Measurements from ENCODE around the gene ZNF488. TPM values are rescaled to one million over a fixed set of nuclear protein-coding genes. Genes with fewer than 3 reads are reported as not detected.
"Not testable (repeated sequence)": the region's sequence is repeated elsewhere in the genome, so short reads cannot be mapped to it uniquely, and the experiment has no call there.

ZNF488 gene
- total RNA-seq, 3 donors from 2014 or later: 0.47 to 1.6 (median 1.4) TPM

DNA sequence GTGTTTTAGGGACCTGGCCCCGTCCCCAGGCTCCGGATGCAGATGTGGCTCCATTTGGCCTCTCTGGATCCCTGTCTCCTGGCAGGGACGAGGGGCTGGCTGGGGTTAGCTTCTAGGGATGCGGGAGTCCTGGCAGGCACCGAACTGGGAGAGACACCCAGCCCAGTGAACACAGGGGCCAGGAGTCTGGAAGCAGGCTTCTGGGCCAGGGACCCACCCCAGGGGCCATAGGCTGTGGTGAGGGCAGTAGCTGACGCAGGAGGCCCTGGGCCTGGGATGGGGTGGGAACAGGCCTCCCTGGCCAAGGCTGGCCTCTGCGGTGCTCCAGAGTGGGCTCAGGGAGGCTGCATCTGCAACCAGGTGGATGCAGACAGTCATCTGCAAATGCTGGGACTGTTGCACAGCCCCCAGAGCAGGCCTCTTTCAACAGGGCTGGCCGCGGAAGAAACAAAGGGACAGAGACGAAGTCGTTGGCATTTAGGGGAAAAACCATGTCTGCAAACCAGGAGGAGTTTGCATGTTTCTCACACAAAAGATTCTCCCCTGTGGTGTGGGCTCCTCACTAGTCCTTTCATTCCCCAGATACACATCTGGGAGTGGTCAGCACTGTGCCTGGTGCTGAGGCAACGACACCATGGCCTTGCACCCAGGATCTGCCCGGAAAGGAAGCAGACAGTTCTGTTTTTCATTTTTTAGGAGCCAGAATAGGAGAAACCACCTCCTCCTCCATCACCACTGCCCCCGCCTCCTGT lies 36.4 kb upstream of the ZNF488 start:
- DNase-seq: no peak
- Histone ChIP-seq H3K4me1 (ENCODE audit: low read depth) (no peaks in the 10 kb centered on the region), H3K36me3 (ENCODE audit: low read depth) (no peaks in the 10 kb centered on the region), H3K9me3 (no peaks in the 10 kb centered on the region), H3K4me3 (no peak overlapping the region)
- TF ChIP-seq, protein P1, sequence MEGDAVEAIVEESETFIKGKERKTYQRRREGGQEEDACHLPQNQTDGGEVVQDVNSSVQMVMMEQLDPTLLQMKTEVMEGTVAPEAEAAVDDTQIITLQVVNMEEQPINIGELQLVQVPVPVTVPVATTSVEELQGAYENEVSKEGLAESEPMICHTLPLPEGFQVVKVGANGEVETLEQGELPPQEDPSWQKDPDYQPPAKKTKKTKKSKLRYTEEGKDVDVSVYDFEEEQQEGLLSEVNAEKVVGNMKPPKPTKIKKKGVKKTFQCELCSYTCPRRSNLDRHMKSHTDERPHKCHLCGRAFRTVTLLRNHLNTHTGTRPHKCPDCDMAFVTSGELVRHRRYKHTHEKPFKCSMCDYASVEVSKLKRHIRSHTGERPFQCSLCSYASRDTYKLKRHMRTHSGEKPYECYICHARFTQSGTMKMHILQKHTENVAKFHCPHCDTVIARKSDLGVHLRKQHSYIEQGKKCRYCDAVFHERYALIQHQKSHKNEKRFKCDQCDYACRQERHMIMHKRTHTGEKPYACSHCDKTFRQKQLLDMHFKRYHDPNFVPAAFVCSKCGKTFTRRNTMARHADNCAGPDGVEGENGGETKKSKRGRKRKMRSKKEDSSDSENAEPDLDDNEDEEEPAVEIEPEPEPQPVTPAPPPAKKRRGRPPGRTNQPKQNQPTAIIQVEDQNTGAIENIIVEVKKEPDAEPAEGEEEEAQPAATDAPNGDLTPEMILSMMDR (IDR thresholded peaks at IDR 0.05): no peak
- ATAC-seq: no peak
- intact Hi-C loops (cut with DNase I, micrococcal nuclease): no loop called here

DNA sequence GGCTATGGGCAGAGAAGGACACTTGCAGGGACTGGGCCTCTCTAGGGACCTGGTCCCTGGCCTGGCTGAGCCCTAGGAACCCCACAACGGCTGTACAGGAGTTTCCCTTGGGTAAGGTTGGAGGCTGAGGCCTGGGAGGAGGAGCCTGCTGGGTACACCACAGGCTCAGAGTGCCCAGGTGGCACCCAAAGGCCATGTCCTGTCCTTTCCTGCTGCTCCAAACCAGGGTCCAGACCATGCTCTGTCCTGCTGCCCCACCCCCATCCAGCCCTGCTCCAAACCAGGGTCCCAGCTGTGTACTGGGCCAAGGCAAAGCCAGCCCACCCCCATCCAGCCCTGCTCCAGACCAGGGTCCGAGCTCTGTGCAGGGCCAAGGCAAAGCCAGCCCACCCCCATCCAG lies 35.3 kb upstream of the ZNF488 start:
- Histone ChIP-seq H3K4me3 (no peak overlapping the region), H3K36me3 (ENCODE audit: low read depth) (no peaks in the 10 kb centered on the region), H3K4me1 (ENCODE audit: low read depth) (no peaks in the 10 kb centered on the region), H3K9me3 (no peaks in the 10 kb centered on the region)
- DNase-seq: no peak
- TF ChIP-seq, protein P1 (IDR thresholded peaks at IDR 0.05): no peak
- ATAC-seq: no peak
- intact Hi-C loops (cut with DNase I, micrococcal nuclease): no loop called here

DNA sequence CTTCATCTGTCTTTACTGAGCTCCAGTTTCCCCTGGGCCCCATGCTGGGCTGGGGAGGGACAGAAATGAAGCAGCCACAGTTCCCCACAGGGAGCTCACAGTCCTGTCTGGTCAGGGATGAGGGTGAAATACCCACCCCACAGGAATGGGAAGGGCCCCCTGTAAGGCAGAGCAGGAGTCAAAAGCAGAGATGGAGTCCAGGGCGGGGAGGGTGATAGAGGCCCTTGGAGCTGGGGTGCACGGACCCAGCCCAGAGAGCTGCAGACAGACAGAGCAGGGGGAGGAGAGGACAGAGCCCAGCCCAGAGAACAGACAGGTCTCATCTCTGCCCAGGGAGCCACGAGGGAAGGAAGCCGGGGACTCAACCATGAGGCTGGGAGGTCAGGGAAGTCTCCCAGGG lies 34.9 kb upstream of the ZNF488 start:
- H3K36me3 ChIP-seq (ENCODE audit: low read depth): no peaks in the 10 kb centered on the region
- no peak for ATAC-seq

DNA sequence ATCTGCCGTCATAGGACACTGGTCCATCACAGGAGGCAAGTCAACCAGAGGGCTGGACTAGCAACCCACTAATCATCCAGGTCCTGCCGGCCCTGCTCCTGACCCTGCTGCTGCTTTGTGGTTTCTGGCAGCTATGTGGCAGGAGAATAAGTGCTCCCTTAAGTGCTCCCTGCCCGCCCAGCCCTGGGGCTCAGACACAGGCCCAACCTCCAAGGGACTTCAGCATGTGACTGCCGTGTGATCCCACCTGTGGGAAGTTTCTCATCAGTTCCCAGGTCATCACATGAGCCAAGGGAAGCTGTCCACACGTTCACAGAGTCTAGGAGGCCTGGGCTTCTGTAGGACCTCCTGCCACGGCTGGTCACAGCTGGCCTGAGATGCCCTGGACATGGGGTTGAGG lies 34.2 kb upstream of the ZNF488 start:
- no peaks in the 10 kb centered on the region for H3K4me1 ChIP-seq (ENCODE audit: low read depth)
- ATAC-seq: no peak
- H3K4me3 ChIP-seq: no peak overlapping the region
- no peaks in the 10 kb centered on the region for H3K36me3 ChIP-seq (ENCODE audit: low read depth)
- intact Hi-C loops (cut with DNase I, micrococcal nuclease): no loop called here
- no peaks in the 10 kb centered on the region for H3K9me3 ChIP-seq
- TF ChIP-seq, protein P1 (IDR thresholded peaks at IDR 0.05): no peak
- DNase-seq: no peak

More for the DNA sequence above, 34.9 kb upstream of the ZNF488 start:
- TF ChIP-seq, protein P1 (IDR thresholded peaks at IDR 0.05): no peak
- DNase-seq: no peak
- Histone ChIP-seq H3K9me3 (no peaks in the 10 kb centered on the region), H3K4me3 (no peak overlapping the region), H3K4me1 (ENCODE audit: low read depth) (no peaks in the 10 kb centered on the region)
- intact Hi-C loops (cut with DNase I, micrococcal nuclease): no loop called here

DNA sequence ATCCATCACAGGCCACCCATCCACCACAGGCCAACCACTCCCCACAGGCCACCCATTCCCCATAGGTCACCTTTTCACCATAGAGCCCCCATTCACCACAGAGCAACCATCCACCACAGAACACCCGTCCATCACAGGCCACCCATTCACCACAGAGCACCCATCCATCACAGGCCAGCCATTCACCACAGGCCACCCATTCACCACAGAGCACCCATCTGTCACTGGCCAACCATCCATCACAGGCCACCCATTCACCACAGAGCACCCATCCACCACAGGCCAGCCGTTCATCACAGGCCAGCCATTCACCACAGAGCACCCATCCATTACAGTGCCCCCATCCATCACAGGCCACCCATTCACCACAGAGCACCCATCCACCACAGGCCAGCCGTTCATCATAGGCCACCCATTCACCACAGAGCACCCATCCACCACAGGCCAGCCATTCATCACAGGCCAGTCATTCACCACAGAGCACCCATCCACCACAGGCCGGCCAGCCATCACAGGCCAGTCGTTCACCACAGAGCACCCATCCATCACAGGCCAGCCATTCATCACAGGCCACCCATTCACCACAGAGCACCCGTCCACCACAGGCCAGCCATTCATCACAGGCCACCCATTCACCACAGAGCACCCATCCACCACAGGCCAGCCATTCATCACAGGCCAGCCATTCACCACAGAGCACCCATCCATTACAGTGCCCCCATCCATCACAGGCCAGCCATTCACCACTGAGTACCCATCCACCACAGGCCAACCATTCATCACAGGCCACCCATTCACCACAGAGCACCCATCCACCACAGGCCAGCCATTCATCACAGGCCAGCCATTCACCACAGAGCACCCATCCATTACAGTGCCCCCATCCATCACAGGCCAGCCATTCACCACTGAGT lies 32.5 kb upstream of the ZNF488 start:
- H3K9me3 ChIP-seq; H3K4me3 ChIP-seq; intact Hi-C loops (cut with DNase I, micrococcal nuclease); ATAC-seq; H3K4me1 ChIP-seq (ENCODE audit: low read depth); H3K36me3 ChIP-seq (ENCODE audit: low read depth); DNase-seq: not testable (repeated sequence)
